Gastroesophageal sphincter (tissue), 4 donors: ENCODE measurements around the gene VWA2. TPM values are rescaled to one million over a fixed set of nuclear protein-coding genes. Genes with fewer than 3 reads are reported as not detected.

Experiments
- ATAC-seq: fragments of 150-250 bp; one replicate; pipeline ENCODE4 v1.9.1; 2016; ENCODE audit warnings: mild to moderate bottlenecking, moderate library complexity
- H3K27ac ChIP-seq, 4 donors: fragments of 200-600 bp; sonication (generic) in 3 of 4; 1 replicate in 3 of 4; 2 replicates in 1 of 4; pipeline ENCODE4 v1.5.1; 2016 to 2019
- H3K27me3 ChIP-seq: fragments of 200-600 bp; sonication (generic); one replicate; pipeline ENCODE4 v1.5.1; 2019
- H3K36me3 ChIP-seq, 2 donors: fragments of 200-600 bp; sonication (generic); one replicate each; pipeline ENCODE4 v1.5.1; 2019; ENCODE audit warnings: control low read depth in 1 of 2
- H3K4me1 ChIP-seq, 3 donors: fragments of 200-600 bp; sonication (generic); 1 replicate in 2 of 3; 2 replicates in 1 of 3; pipeline ENCODE4 v1.5.1; 2016 to 2019; ENCODE audit warnings: control low read depth in 2 of 3
- H3K4me3 ChIP-seq, 2 donors: fragments of 200-600 bp; sonication (generic); one replicate each; pipeline ENCODE4 v1.5.1; 2019; ENCODE audit warnings: mild to moderate bottlenecking in 1 of 2, moderate library complexity in 1 of 2
- H3K9me3 ChIP-seq, 3 donors: fragments of 200-600 bp; sonication (generic); one replicate each; pipeline ENCODE4 v1.5.1; 2017 to 2019; ENCODE audit warnings: control low read depth in 2 of 3
- CTCF ChIP-seq, 4 experiments: fragments of 200-600 bp in 2 of 4; fragments of 450-650 bp in 2 of 4; sonication (generic) in 1 of 4; IDR thresholded peaks; one replicate each; pipeline ENCODE4 v1.5.1; 2017 to 2019; ENCODE audit warnings: antibody characterized with exemption in 4 of 4, mild to moderate bottlenecking in 2 of 4, moderate library complexity in 2 of 4
- EP300 ChIP-seq: sonication (generic); formaldehyde crosslinking; IDR thresholded peaks from one replicate; pipeline ENCODE4 v1.6.1; 2017; ENCODE audit warnings: antibody characterized with exemption, mild to moderate bottlenecking
- POLR2A ChIP-seq, 2 donors: fragments of 450-650 bp; IDR thresholded peaks; one replicate each; pipeline ENCODE4 v1.6.1; 2017; ENCODE audit warnings: antibody characterized with exemption in 2 of 2, mild to moderate bottlenecking in 2 of 2, moderate library complexity in 1 of 2
- POLR2AphosphoS5 ChIP-seq: sonication (generic); formaldehyde crosslinking; IDR thresholded peaks from one replicate; pipeline ENCODE4 v1.6.1; 2017; ENCODE audit warnings: antibody characterized with exemption
- WGBS, 2 donors: methylation state at CpG; one replicate each; pipeline ENCODE4 v1.1.5; 2018; ENCODE audit warnings: low coverage in 1 of 2; 5-methylcytosine and 5-hydroxymethylcytosine counted together
- total RNA-seq, 4 donors: library from RNA; depleted of rRNA; stranded (reverse); fragments of >200 nt; gene quantifications; one replicate each; pipeline ENCODE4 v1.1.0, GENCODE V29; 2016

The VWA2 gene
- total RNA-seq, 4 donors from 2014 or later, result 0.13 to 0.25 TPM; not detected in 2

GRCh38 chr10:114271075-114271778 lies 32.2 kb downstream of the VWA2 start:
- 82 to 93% methylated on average over 3 of the region's 3 CpGs for WGBS, 2 donors
- peaks cover 0 to 7% (median 0%) of the 10 kb centered on the region in 3 donors for H3K4me1 ChIP-seq
- no peak for ATAC-seq
- H3K36me3 ChIP-seq, result no peaks in the 10 kb centered on the region
- peak overlapping the region in 1 of 4 donors; percentile 5 for H3K27ac ChIP-seq
- TF ChIP-seq POLR2A (IDR thresholded peaks at IDR 0.05) (no peak), POLR2AphosphoS5 (no peak), CTCF (IDR thresholded peaks at IDR 0.05) (no peak), EP300 (no peak)
- no peaks in the 10 kb centered on the region for H3K9me3 ChIP-seq
- no peaks in the 10 kb centered on the region for H3K27me3 ChIP-seq
- H3K4me3 ChIP-seq, result no peak overlapping the region

- no peaks in the 10 kb centered on the region for H3K27me3 ChIP-seq
- 20 to 58% methylated on average over 1 to 2 of the region's 4 CpGs for WGBS, 2 donors
- ATAC-seq, result peak; percentile 90
- H3K36me3 ChIP-seq, result no peaks in the 10 kb centered on the region
- TF ChIP-seq POLR2AphosphoS5, result peak; percentile 58
- TF ChIP-seq CTCF (IDR thresholded peaks at IDR 0.05), result no peak
- peaks cover 0 to 2% (median 0%) of the 10 kb centered on the region in 3 donors for H3K4me1 ChIP-seq
- H3K4me3 ChIP-seq, result no peak overlapping the region
- H3K9me3 ChIP-seq, result no peaks in the 10 kb centered on the region
- H3K27ac ChIP-seq, result peak overlapping the region in 3 of 4 donors; percentile 11 to 49 (median 37)
Observed at GRCh38 chr10:114271779-114272167, 32.7 kb downstream of the VWA2 start.

- Histone ChIP-seq H3K27me3 (no peaks in the 10 kb centered on the region), H3K4me1 (no peaks in the 10 kb centered on the region), H3K36me3 (no peaks in the 10 kb centered on the region), H3K4me3 (no peak overlapping the region), H3K27ac (peak overlapping the region in 1 of 4 donors; percentile 37), H3K9me3 (no peaks in the 10 kb centered on the region)
- whole genome bisulfite sequencing, 2 donors, result 81 to 95% methylated on average over 2 to 4 of the region's 6 CpGs
- ATAC-seq, result no peak
- TF ChIP-seq POLR2A (IDR thresholded peaks at IDR 0.05), result no peak
- no peak for TF ChIP-seq EP300
- TF ChIP-seq CTCF (IDR thresholded peaks at IDR 0.05), result no peak
- no peak for TF ChIP-seq POLR2AphosphoS5
Observed at GRCh38 chr10:114272696-114273095, 33.6 kb downstream of the VWA2 start.

- Histone ChIP-seq H3K27me3 (peaks cover 9% of the 10 kb centered on the region), H3K36me3 (no peaks in the 10 kb centered on the region), H3K4me3 (no peak overlapping the region), H3K4me1 (no peaks in the 10 kb centered on the region), H3K9me3 (no peaks in the 10 kb centered on the region), H3K27ac (no peak overlapping the region)
- TF ChIP-seq POLR2A (IDR thresholded peaks at IDR 0.05) (no peak), CTCF (IDR thresholded peaks at IDR 0.05) (no peak), EP300 (no peak), POLR2AphosphoS5 (no peak)
- 90 to 92% methylated on average over 3 of the region's 3 CpGs for WGBS, 2 donors
- ATAC-seq, result no peak
Observed at GRCh38 chr10:114273910-114274309, 34.9 kb downstream of the VWA2 start.

GRCh38 chr10:114274616-114275453 lies 35.8 kb downstream of the VWA2 start:
- H3K4me3 ChIP-seq, result no peak overlapping the region
- peaks cover 14% of the 10 kb centered on the region for H3K27me3 ChIP-seq
- 80 to 100% methylated on average over 6 to 9 of the region's 16 CpGs for WGBS, 2 donors

More at GRCh38 chr10:114274616-114275453, 35.8 kb downstream of the VWA2 start:
- Histone ChIP-seq H3K27ac (no peak overlapping the region), H3K4me1 (no peaks in the 10 kb centered on the region), H3K36me3 (no peaks in the 10 kb centered on the region), H3K9me3 (no peaks in the 10 kb centered on the region)
- ATAC-seq, result no peak
- TF ChIP-seq POLR2A (IDR thresholded peaks at IDR 0.05), result no peak
- TF ChIP-seq EP300, result no peak
- TF ChIP-seq POLR2AphosphoS5, result no peak
- no peak for TF ChIP-seq CTCF (IDR thresholded peaks at IDR 0.05)
